GM23338 (cell line): ENCODE results near the gene CREB3L2. TPM values are rescaled to one million over a fixed set of nuclear protein-coding genes. Genes with fewer than 3 reads are reported as not detected.

Experiments used
- ATAC-seq: fragments of 200-7000 bp; cut with Tn5 transposase; 3 replicates; pipeline ENCODE4 v1.9.1; 2020
- DNase-seq: peaks from one replicate; pipeline ENCODE4 v3.0.0-alpha.2; 2015; ENCODE audit warnings: low spot score
- H2AFZ ChIP-seq: fragments of 200-600 bp; sonication (generic); 2 replicates; pipeline ENCODE4 v1.8.0; 2016; ENCODE audit warnings: antibody characterized with exemption, mild to moderate bottlenecking, moderate library complexity
- H3F3A ChIP-seq: fragments of 200-600 bp; sonication (generic); replicated peaks from 2 replicates; pipeline ENCODE4 v1.8.0; 2017; ENCODE audit warnings: antibody characterized with exemption, mixed run types, low read depth
- H3K27ac ChIP-seq: fragments of 200-600 bp; sonication (generic); 2 replicates; pipeline ENCODE4 v1.6.1; 2016; ENCODE audit warnings: low read depth
- H3K27me3 ChIP-seq: fragments of 200-600 bp; sonication (generic); 2 replicates; pipeline ENCODE4 v1.8.0; 2016; ENCODE audit warnings: mild to moderate bottlenecking, mixed run types, moderate library complexity; ENCODE audit not compliant: insufficient read depth
- H3K36me3 ChIP-seq: fragments of 200-600 bp; sonication (generic); 2 replicates; pipeline ENCODE4 v1.8.0; 2016; ENCODE audit warnings: mild to moderate bottlenecking; ENCODE audit not compliant: insufficient read depth
- H3K4me1 ChIP-seq: fragments of 200-600 bp; sonication (generic); 2 replicates; pipeline ENCODE4 v1.8.0; 2016; ENCODE audit warnings: mild to moderate bottlenecking, moderate library complexity; ENCODE audit not compliant: insufficient read depth
- H3K4me2 ChIP-seq: fragments of 200-600 bp; sonication (generic); 2 replicates; pipeline ENCODE4 v1.7.1; 2017; ENCODE audit warnings: mixed run types
- H3K4me3 ChIP-seq: fragments of 200-600 bp; sonication (generic); 2 replicates; pipeline ENCODE4 v1.6.1; 2016; ENCODE audit warnings: mixed run types
- H3K79me2 ChIP-seq: fragments of 200-600 bp; sonication (generic); replicated peaks from 2 replicates; pipeline ENCODE4 v1.8.0; 2017; ENCODE audit warnings: mild to moderate bottlenecking; ENCODE audit not compliant: insufficient read depth
- H3K9me2 ChIP-seq: fragments of 200-600 bp; sonication (generic); 2 replicates; pipeline ENCODE4 v1.8.0; 2017; ENCODE audit not compliant: insufficient read depth
- H4K20me1 ChIP-seq: fragments of 200-600 bp; sonication (generic); replicated peaks from 2 replicates; pipeline ENCODE4 v1.8.0; 2017; ENCODE audit warnings: mild to moderate bottlenecking; ENCODE audit not compliant: insufficient read depth
- H3K27ac Mint-ChIP-seq: 2 replicates; pipeline ENCODE4 v1.8.0; 2020; ENCODE audit warnings: inconsistent platforms, mild to moderate bottlenecking, moderate library complexity, mixed read lengths
- H3K27me3 Mint-ChIP-seq: 3 replicates; pipeline ENCODE4 v1.8.0; 2022; ENCODE audit warnings: low read depth, mild to moderate bottlenecking, moderate library complexity, mixed read lengths, inconsistent platforms; ENCODE audit not compliant: insufficient read depth, poor library complexity
- H3K36me3 Mint-ChIP-seq: 3 replicates; pipeline ENCODE4 v1.8.0; 2021; ENCODE audit warnings: low read depth, mild to moderate bottlenecking, inconsistent platforms, moderate library complexity, mixed read lengths
- H3K4me1 Mint-ChIP-seq: 3 replicates; pipeline ENCODE4 v1.8.0; 2020; ENCODE audit warnings: mild to moderate bottlenecking, inconsistent platforms, mixed read lengths
- H3K4me3 Mint-ChIP-seq: 3 replicates; pipeline ENCODE4 v1.8.0; 2021; ENCODE audit warnings: moderate library complexity, mild to moderate bottlenecking, inconsistent platforms, mixed read lengths
- H3K9me3 Mint-ChIP-seq: 3 replicates; pipeline ENCODE4 v1.8.0; 2020; ENCODE audit warnings: moderate library complexity, mild to moderate bottlenecking, inconsistent platforms, mixed read lengths
- CREB1 ChIP-seq: fragments of 250-450 bp; sonication (Bioruptor Pico); IDR thresholded peaks from 2 replicates; pipeline ENCODE4 v1.5.0; 2020; ENCODE audit warnings: low read depth, mild to moderate bottlenecking, moderate library complexity
- EZH2 ChIP-seq: fragments of 200-600 bp; sonication (generic); IDR thresholded peaks from one replicate; pipeline ENCODE4 v1.8.0; 2017; ENCODE audit warnings: antibody characterized with exemption, mild to moderate bottlenecking, low read depth; ENCODE audit not compliant: unreplicated experiment
- EZH2phosphoT487 ChIP-seq: fragments of 200-600 bp; sonication (generic); IDR thresholded peaks from one replicate; pipeline ENCODE4 v1.8.1; 2018; ENCODE audit warnings: antibody characterized with exemption; ENCODE audit not compliant: unreplicated experiment
- JUNB ChIP-seq: IDR thresholded peaks from one replicate; pipeline ENCODE4 v1.6.1; 2016; ENCODE audit warnings: antibody characterized with exemption; ENCODE audit not compliant: unreplicated experiment
- NANOG ChIP-seq: IDR thresholded peaks from 2 replicates; pipeline ENCODE4 v1.6.1; 2016; ENCODE audit warnings: antibody characterized with exemption, borderline replicate concordance
- ZNF114 ChIP-seq: fragments of 250-450 bp; sonication (Bioruptor Pico); IDR thresholded peaks from 2 replicates; pipeline ENCODE4 v1.5.0; 2020; ENCODE audit warnings: mild to moderate bottlenecking, moderate library complexity
- polyA plus RNA-seq: library from polyadenylated mRNA; unstranded; fragments of >200 nt; fragmentation: Nextera tagmentation; extraction: Ambion mirVana; gene quantifications from 2 replicates; pipeline ENCODE4 v1.2.1, GENCODE V29; 2016
- total RNA-seq: library from RNA; depleted of rRNA; stranded (reverse); fragments of >200 nt; shearing (Covaris generic); gene quantifications from 2 replicates; pipeline ENCODE4 v1.2.3, GENCODE V29; 2014
- TF ChIP-seq, protein P1 (sequence below): fragments of 250-450 bp; sonication (Bioruptor Pico); IDR thresholded peaks from 2 replicates; pipeline ENCODE4 v1.5.0; 2020; ENCODE audit warnings: mild to moderate bottlenecking, moderate library complexity

The CREB3L2 gene
- total and polyA plus RNA-seq, 2 experiments from 2014 or later = 14.5 to 27.1 TPM

DNA sequence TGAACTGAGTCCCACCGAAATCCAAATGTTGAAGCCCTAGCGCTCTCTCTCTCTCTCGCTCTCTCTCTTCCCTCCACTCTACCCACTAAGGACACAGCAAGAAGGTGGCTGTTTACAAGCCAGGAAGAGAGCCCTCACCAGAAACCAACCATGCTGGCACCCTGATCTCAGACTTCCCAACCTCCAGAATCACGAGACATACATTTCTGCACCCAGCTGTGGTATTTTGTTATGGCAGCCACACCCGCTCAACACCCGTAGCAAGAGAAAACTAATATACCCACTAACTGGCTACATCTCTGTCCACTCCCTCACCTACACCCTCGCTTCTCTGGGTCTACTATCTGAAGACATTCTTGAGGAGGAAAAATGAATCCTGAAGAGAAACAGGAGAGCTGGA, 54.8 kb downstream of the CREB3L2 start:
- TF ChIP-seq JUNB (no peak), EZH2 (no peak), NANOG (no peak), EZH2phosphoT487 (no peak), CREB1 (CRISPR knock-in tag) (no peak), ZNF114 (CRISPR knock-in tag) (no peak)
- TF ChIP-seq, protein P1, sequence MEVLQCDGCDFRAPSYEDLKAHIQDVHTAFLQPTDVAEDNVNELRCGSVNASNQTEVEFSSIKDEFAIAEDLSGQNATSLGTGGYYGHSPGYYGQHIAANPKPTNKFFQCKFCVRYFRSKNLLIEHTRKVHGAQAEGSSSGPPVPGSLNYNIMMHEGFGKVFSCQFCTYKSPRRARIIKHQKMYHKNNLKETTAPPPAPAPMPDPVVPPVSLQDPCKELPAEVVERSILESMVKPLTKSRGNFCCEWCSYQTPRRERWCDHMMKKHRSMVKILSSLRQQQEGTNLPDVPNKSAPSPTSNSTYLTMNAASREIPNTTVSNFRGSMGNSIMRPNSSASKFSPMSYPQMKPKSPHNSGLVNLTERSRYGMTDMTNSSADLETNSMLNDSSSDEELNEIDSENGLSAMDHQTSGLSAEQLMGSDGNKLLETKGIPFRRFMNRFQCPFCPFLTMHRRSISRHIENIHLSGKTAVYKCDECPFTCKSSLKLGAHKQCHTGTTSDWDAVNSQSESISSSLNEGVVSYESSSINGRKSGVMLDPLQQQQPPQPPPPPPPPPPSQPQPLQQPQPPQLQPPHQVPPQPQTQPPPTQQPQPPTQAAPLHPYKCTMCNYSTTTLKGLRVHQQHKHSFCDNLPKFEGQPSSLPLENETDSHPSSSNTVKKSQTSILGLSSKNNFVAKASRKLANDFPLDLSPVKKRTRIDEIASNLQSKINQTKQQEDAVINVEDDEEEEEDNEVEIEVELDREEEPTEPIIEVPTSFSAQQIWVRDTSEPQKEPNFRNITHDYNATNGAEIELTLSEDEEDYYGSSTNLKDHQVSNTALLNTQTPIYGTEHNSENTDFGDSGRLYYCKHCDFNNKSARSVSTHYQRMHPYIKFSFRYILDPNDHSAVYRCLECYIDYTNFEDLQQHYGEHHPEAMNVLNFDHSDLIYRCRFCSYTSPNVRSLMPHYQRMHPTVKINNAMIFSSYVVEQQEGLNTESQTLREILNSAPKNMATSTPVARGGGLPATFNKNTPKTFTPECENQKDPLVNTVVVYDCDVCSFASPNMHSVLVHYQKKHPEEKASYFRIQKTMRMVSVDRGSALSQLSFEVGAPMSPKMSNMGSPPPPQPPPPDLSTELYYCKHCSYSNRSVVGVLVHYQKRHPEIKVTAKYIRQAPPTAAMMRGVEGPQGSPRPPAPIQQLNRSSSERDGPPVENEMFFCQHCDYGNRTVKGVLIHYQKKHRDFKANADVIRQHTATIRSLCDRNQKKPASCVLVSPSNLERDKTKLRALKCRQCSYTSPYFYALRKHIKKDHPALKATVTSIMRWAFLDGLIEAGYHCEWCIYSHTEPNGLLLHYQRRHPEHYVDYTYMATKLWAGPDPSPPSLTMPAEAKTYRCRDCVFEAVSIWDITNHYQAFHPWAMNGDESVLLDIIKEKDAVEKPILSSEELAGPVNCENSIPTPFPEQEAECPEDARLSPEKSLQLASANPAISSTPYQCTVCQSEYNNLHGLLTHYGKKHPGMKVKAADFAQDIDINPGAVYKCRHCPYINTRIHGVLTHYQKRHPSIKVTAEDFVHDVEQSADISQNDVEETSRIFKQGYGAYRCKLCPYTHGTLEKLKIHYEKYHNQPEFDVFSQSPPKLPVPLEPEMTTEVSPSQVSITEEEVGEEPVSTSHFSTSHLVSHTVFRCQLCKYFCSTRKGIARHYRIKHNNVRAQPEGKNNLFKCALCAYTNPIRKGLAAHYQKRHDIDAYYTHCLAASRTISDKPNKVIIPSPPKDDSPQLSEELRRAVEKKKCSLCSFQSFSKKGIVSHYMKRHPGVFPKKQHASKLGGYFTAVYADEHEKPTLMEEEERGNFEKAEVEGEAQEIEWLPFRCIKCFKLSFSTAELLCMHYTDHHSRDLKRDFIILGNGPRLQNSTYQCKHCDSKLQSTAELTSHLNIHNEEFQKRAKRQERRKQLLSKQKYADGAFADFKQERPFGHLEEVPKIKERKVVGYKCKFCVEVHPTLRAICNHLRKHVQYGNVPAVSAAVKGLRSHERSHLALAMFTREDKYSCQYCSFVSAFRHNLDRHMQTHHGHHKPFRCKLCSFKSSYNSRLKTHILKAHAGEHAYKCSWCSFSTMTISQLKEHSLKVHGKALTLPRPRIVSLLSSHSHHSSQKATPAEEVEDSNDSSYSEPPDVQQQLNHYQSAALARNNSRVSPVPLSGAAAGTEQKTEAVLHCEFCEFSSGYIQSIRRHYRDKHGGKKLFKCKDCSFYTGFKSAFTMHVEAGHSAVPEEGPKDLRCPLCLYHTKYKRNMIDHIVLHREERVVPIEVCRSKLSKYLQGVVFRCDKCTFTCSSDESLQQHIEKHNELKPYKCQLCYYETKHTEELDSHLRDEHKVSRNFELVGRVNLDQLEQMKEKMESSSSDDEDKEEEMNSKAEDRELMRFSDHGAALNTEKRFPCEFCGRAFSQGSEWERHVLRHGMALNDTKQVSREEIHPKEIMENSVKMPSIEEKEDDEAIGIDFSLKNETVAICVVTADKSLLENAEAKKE (CRISPR knock-in tag) = no peak
- H3K9me3 Mint-ChIP-seq = no peaks in the 10 kb centered on the region
- no peaks in the 10 kb centered on the region for H3K36me3 ChIP-seq
- H3F3A ChIP-seq = no peaks in the 10 kb centered on the region
- 0 out of 2 replicates have a peak, but pooled peaks cover 8% of the 10 kb centered on the region for H3K9me2 ChIP-seq
- H3K79me2 ChIP-seq = peaks cover 81% of the 10 kb centered on the region
- no peak overlapping the region for H3K4me3 Mint-ChIP-seq
- no peak overlapping the region for H2AFZ ChIP-seq
- H3K4me2 ChIP-seq = no peak overlapping the region
- H3K27ac Mint-ChIP-seq = no peak overlapping the region
- no peak overlapping the region for H3K27ac ChIP-seq
- peaks cover 29% of the 10 kb centered on the region for H3K4me1 Mint-ChIP-seq
- H4K20me1 ChIP-seq = peaks cover 6% of the 10 kb centered on the region; the same call in 1 of the 2 replicates
- no peak overlapping the region for H3K4me3 ChIP-seq
- peaks cover 25% of the 10 kb centered on the region for H3K4me1 ChIP-seq
- H3K27me3 ChIP-seq = no peaks in the 10 kb centered on the region
- no peaks in the 10 kb centered on the region; the same call in 2 of the 3 replicates for H3K36me3 Mint-ChIP-seq
- DNase-seq (no peak), ATAC-seq (no peak)
- H3K27me3 Mint-ChIP-seq = peaks cover 3% of the 10 kb centered on the region

DNA sequence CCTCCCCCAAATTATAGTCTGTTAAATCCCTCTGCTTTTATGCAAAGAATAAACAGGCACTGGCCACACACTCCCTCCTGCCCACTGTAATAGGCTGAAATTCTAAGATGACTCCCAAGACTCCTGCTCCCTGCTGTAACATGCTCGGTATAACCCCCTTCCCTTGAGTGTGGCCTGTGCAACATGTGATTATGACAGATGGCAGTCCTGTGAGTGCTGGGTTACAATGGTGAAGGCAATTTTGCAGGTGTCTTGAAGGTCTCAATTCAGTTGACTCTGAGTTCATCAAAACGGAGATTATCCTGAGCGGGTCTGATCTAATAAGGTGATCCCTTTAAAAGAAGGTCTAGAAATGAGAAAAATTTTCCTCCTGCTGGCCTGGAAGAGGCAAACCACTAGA, 55.9 kb downstream of the CREB3L2 start:
- no peaks in the 10 kb centered on the region for H3K9me3 Mint-ChIP-seq
- no peak overlapping the region for H3K4me3 Mint-ChIP-seq
- H3K9me2 ChIP-seq = 0 out of 2 replicates have a peak, but pooled peaks cover 11% of the 10 kb centered on the region
- H3F3A ChIP-seq = no peaks in the 10 kb centered on the region
- H3K36me3 ChIP-seq = no peaks in the 10 kb centered on the region
- peaks cover 3% of the 10 kb centered on the region for H3K27me3 Mint-ChIP-seq
- H3K4me2 ChIP-seq = no peak overlapping the region
- H3K4me3 ChIP-seq = no peak overlapping the region
- H3K27ac ChIP-seq = no peak overlapping the region
- H3K4me1 Mint-ChIP-seq = peaks cover 29% of the 10 kb centered on the region
- H4K20me1 ChIP-seq = peaks cover 3% of the 10 kb centered on the region; the same call in 1 of the 2 replicates
- H3K4me1 ChIP-seq = peaks cover 26% of the 10 kb centered on the region
- no peak for DNase-seq
- no peak for ATAC-seq
- H3K27me3 ChIP-seq = no peaks in the 10 kb centered on the region
- H3K79me2 ChIP-seq = peaks cover 81% of the 10 kb centered on the region
- no peaks in the 10 kb centered on the region; the same call in 2 of the 3 replicates for H3K36me3 Mint-ChIP-seq
- no peak overlapping the region for H3K27ac Mint-ChIP-seq
- no peak overlapping the region for H2AFZ ChIP-seq
- no peak for TF ChIP-seq ZNF114 (CRISPR knock-in tag)
- TF ChIP-seq, protein P1 (CRISPR knock-in tag) = no peak
